NCI-H748 (cell line): ENCODE data around the gene ACOX3.
"Not testable (repeated sequence)": the region's sequence is repeated elsewhere in the genome, so short reads cannot be mapped to it uniquely, and the experiment has no call there.

Experiments
- DNase-seq: peaks from one replicate; lab custom pipeline; 2025; ENCODE audit not compliant: unreplicated experiment; lab: John Stamatoyannopoulos, UW

Gene ACOX3

GRCh38 chr4:8391071-8391470 lies 49.5 kb downstream of the ACOX3 start:
- no peak for DNase-seq

- DNase-seq = no peak
These were observed 49.9 kb downstream of the ACOX3 start for GRCh38 chr4:8390577-8390976.

- DNase-seq = no peak
These were observed 52.0 kb downstream of the ACOX3 start for GRCh38 chr4:8388528-8388870.

GRCh38 chr4:8387615-8388527 lies 52.7 kb downstream of the ACOX3 start:
- DNase-seq = no peak

- no peak for DNase-seq
These were observed 53.3 kb downstream of the ACOX3 start for GRCh38 chr4:8387194-8387593.

GRCh38 chr4:8386731-8387130 lies 53.8 kb downstream of the ACOX3 start:
- DNase-seq = no peak

GRCh38 chr4:8386131-8386530 lies 54.4 kb downstream of the ACOX3 start:
- not testable (repeated sequence) for DNase-seq

GRCh38 chr4:8385611-8386010 lies 54.9 kb downstream of the ACOX3 start:
- DNase-seq = no peak

- no peak for DNase-seq
These were observed 55.4 kb downstream of the ACOX3 start for GRCh38 chr4:8385106-8385505.

- no peak for DNase-seq
These were observed 56.0 kb downstream of the ACOX3 start for GRCh38 chr4:8384397-8385060.

- no peak for DNase-seq
These were observed 56.9 kb downstream of the ACOX3 start for GRCh38 chr4:8383451-8384160.

- DNase-seq = no peak
These were observed 57.5 kb downstream of the ACOX3 start for GRCh38 chr4:8383016-8383415.

GRCh38 chr4:8381814-8382581 lies 58.5 kb downstream of the ACOX3 start:
- no peak for DNase-seq

GRCh38 chr4:8380511-8381415 lies 59.8 kb downstream of the ACOX3 start:
- DNase-seq = no peak

GRCh38 chr4:8379771-8380170 lies 60.8 kb downstream of the ACOX3 start:
- DNase-seq = no peak

GRCh38 chr4:8379281-8379680 lies 61.2 kb downstream of the ACOX3 start:
- no peak for DNase-seq

- no peak for DNase-seq
These were observed 61.7 kb downstream of the ACOX3 start for GRCh38 chr4:8378776-8379175.

- DNase-seq = no peak
These were observed 62.3 kb downstream of the ACOX3 start for GRCh38 chr4:8378101-8378724.
